Aorta (tissue), 5 donors: ENCODE measurements around the gene PRKAR2A. TPM values are rescaled to one million over a fixed set of nuclear protein-coding genes. Genes with fewer than 3 reads are reported as not detected.
A peak's percentile ranks its signal among the peaks of the same experiment; 100 is the strongest.

Experiments
- ATAC-seq: fragments of 200-7000 bp; cut with Tn5 transposase; one replicate; pipeline ENCODE4 v1.9.1; 2022; ENCODE audit warnings: moderate library complexity; ENCODE audit not compliant: low FRiP score
- DNase-seq, 2 donors: peaks; one replicate each; pipeline ENCODE4 v3.0.0-alpha.2; 2020
- H3K27ac ChIP-seq, 2 donors: one replicate each; pipeline ENCODE4 v1.5.1; 2013; ENCODE audit warnings: low read length in 2 of 2, mild to moderate bottlenecking in 2 of 2, moderate library complexity in 2 of 2, control low read depth in 1 of 2, inconsistent platforms in 1 of 2, low read depth in 1 of 2
- H3K27me3 ChIP-seq, 2 donors: one replicate each; pipeline ENCODE4 v1.6.1; 2013; ENCODE audit warnings: control low read depth in 1 of 2, low read length in 1 of 2, mild to moderate bottlenecking in 1 of 2, moderate library complexity in 1 of 2; ENCODE audit not compliant: insufficient read depth in 2 of 2, control insufficient read depth in 1 of 2
- H3K36me3 ChIP-seq, 2 donors: one replicate each; pipeline ENCODE4 v1.6.1; 2013; ENCODE audit warnings: control low read depth in 1 of 2, low read length in 1 of 2, mild to moderate bottlenecking in 1 of 2; ENCODE audit not compliant: insufficient read depth in 2 of 2, control insufficient read depth in 1 of 2
- H3K4me1 ChIP-seq, 2 donors: one replicate each; pipeline ENCODE4 v1.6.1; 2013; ENCODE audit warnings: low read length in 2 of 2, control low read depth in 1 of 2, mild to moderate bottlenecking in 1 of 2, moderate library complexity in 1 of 2; ENCODE audit not compliant: insufficient read depth in 2 of 2, control insufficient read depth in 1 of 2
- H3K4me3 ChIP-seq, 2 donors: one replicate each; pipeline ENCODE4 v1.5.1; 2013; ENCODE audit warnings: low read length in 2 of 2, control low read depth in 1 of 2, mild to moderate bottlenecking in 1 of 2
- H3K9me3 ChIP-seq: one replicate; pipeline ENCODE4 v1.6.1; 2013; ENCODE audit warnings: mild to moderate bottlenecking, low read length; ENCODE audit not compliant: control insufficient read depth
- WGBS, 2 donors: extraction: QIAGEN DNeasy Blood & Tissue Kit; methylation state at CpG; one replicate each; pipeline ENCODE4 v1.1.7; 2013; 5-methylcytosine and 5-hydroxymethylcytosine counted together
- intact Hi-C, 2 donors: fragments of 100-400 bp; cut with DNase I; formaldehyde crosslinking; loops; one replicate each; pipeline versions ENCODE4 v1.14.2 to v1.15.0; 2022
- long read RNA-seq, 2 donors: library from polyadenylated mRNA; unstranded; transcript quantifications; one replicate each; pipeline ENCODE4 v2.0.0, GENCODE V29; 2020 to 2021
- polyA plus RNA-seq, 2 donors: library from polyadenylated mRNA; stranded (reverse); fragments of 200-250 nt; gene quantifications; one replicate each; pipeline ENCODE4 v1.2.3, GENCODE V29; 2013
- total RNA-seq, 2 donors: library from RNA; stranded (reverse); fragmentation: NEBNext Ultra II Directional; extraction: Animal tissue kit (Norgen Biotek cat#: 25700); gene quantifications; one replicate each; pipeline ENCODE4 v1.2.1, GENCODE V29; 2021
- donor health status: healthy with polysubstance abuse.
- donor health status: Bipolar disorder and iron deficiency.
- donor health status: DM: no; HTN: no; CAD: no.
- donor health status: DM: no; HTN: no; CAD: no.
- donor health status: DM: yes; HTN: yes; CAD: no.

PRKAR2A gene
- total RNA-seq (10 to 100 TPM; 52.8 to 59.6 TPM), polyA plus RNA-seq (10 to 100 TPM in 1 of 2 donors, 1 to 10 TPM in 1; 9.1 to 10.7 TPM)
- long read RNA-seq, donor 1, full-length matches to known transcripts = 8 of 37 reads
- long read RNA-seq, donor 1, partial matches to known transcripts = 11 of 37 reads
- long read RNA-seq, donor 1, other reads (novel, unspliced or antisense) = 18 of 37 reads
- long read RNA-seq, donor 2, full-length matches to known transcripts = 12 of 26 reads
- long read RNA-seq, donor 2, partial matches to known transcripts = 1 of 26 reads
- long read RNA-seq, donor 2, other reads (novel, unspliced or antisense) = 13 of 26 reads

GRCh38 chr3:48847504-48848423 lies at the start of gene PRKAR2A:
Gene PRKAR2A (minus strand): TSS chr3:48847874. CDS start chr3:48847596, 278 bp downstream.
- peak within 1 kb of the TSS; percentile 52 to 80 for H3K4me3 ChIP-seq
- H3K9me3 ChIP-seq = no peaks in the 10 kb centered on the region
- H3K27ac ChIP-seq = peak within 1 kb of the TSS; percentile 36 to 96
- peaks cover 0 to 7% of the 10 kb centered on the region in 2 donors for H3K4me1 ChIP-seq
- DNase-seq (peak; percentile 93 to 97), ATAC-seq (peak; percentile 97)
- H3K36me3 ChIP-seq = no peaks in the 10 kb centered on the region
- no peaks in the 10 kb centered on the region for H3K27me3 ChIP-seq
- intact Hi-C loops = loop anchor here in 1 of 2 donors (5.0 kb wide), 2 partner anchors 70 to 160 kb away; partner anchors contain the start of genes ARIH2 and NCKIPSD
- WGBS, 2 donors = 1% methylated on average over 64 to 81 of the region's 81 CpGs

DNA sequence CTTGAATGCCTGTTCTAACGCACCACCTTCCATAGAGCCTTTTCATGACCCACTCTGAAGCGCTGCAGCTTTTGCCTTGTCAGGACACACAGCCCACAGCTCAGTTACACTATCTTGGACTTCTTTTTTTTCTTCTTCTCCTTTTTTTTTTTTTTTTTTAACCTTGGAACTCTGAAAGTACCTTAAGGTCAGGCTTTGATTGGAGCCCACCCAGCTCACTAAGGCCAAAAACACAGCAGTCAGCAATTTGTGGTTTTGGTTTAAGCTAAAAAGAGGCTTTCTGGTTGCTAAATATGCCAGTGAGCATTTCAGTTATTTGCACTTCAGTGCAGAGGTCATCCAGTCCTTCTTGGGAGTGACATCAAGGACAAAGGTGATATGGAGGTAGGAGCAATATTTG lies 49.3 kb upstream of the PRKAR2A start:
- Histone ChIP-seq H3K36me3 (no peaks in the 10 kb centered on the region), H3K27ac (no peak overlapping the region), H3K4me3 (no peak overlapping the region), H3K27me3 (no peaks in the 10 kb centered on the region), H3K9me3 (no peaks in the 10 kb centered on the region), H3K4me1 (peaks cover 0 to 3% of the 10 kb centered on the region in 2 donors)
- intact Hi-C loops = no loop called here
- no peak for DNase-seq
- ATAC-seq = no peak
- 83 to 90% methylated on average over 2 of the region's 2 CpGs for WGBS, 2 donors

- 96 to 97% methylated on average over 6 of the region's 6 CpGs for WGBS, 2 donors
- no peak for ATAC-seq
Observed at GRCh38 chr3:48894516-48894915, 46.8 kb upstream of the PRKAR2A start.

GRCh38 chr3:48891606-48892005 lies 43.9 kb upstream of the PRKAR2A start:
- H3K27me3 ChIP-seq = no peaks in the 10 kb centered on the region
- no peaks in the 10 kb centered on the region for H3K36me3 ChIP-seq
- DNase-seq (no peak), ATAC-seq (no peak)
- 94 to 95% methylated on average over 8 of the region's 8 CpGs for WGBS, 2 donors
- no peak overlapping the region for H3K4me3 ChIP-seq
- H3K4me1 ChIP-seq = peaks cover 0 to 2% of the 10 kb centered on the region in 2 donors
- H3K9me3 ChIP-seq = no peaks in the 10 kb centered on the region
- H3K27ac ChIP-seq = no peak overlapping the region
- intact Hi-C loops = no loop called here

More at GRCh38 chr3:48894516-48894915, 46.8 kb upstream of the PRKAR2A start:
- H3K4me3 ChIP-seq = no peak overlapping the region
- no peak for DNase-seq
- no peaks in the 10 kb centered on the region for H3K27me3 ChIP-seq
- H3K27ac ChIP-seq = no peak overlapping the region
- no peaks in the 10 kb centered on the region for H3K36me3 ChIP-seq
- H3K4me1 ChIP-seq = peaks cover 0 to 3% of the 10 kb centered on the region in 2 donors
- intact Hi-C loops = no loop called here
- H3K9me3 ChIP-seq = no peaks in the 10 kb centered on the region

DNA sequence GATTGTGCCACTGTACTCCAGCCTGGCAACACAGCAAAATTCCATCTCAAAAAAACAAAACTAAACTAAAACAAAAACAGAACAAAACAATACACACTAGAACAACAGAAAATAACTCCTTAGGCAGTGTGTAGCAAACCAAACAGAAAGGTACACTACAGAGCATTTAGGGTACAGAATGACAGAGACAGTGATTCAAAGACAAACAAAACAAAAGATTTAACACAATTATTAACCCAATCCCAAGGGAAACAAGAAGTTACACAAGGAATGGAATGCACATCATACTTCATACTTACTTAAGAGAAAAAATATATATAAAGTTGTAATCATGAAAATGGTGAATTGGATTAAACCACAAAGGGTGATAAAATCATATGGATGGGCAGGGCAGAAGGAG lies 38.1 kb upstream of the PRKAR2A start:
- DNase-seq = no peak
- H3K27me3 ChIP-seq = no peaks in the 10 kb centered on the region
- no peak overlapping the region for H3K4me3 ChIP-seq
- H3K36me3 ChIP-seq = no peaks in the 10 kb centered on the region
- intact Hi-C loops = no loop called here
- no peaks in the 10 kb centered on the region for H3K9me3 ChIP-seq
- no peak for ATAC-seq
- H3K4me1 ChIP-seq = peaks cover 0 to 2% of the 10 kb centered on the region in 2 donors
- H3K27ac ChIP-seq = no peak overlapping the region

DNA sequence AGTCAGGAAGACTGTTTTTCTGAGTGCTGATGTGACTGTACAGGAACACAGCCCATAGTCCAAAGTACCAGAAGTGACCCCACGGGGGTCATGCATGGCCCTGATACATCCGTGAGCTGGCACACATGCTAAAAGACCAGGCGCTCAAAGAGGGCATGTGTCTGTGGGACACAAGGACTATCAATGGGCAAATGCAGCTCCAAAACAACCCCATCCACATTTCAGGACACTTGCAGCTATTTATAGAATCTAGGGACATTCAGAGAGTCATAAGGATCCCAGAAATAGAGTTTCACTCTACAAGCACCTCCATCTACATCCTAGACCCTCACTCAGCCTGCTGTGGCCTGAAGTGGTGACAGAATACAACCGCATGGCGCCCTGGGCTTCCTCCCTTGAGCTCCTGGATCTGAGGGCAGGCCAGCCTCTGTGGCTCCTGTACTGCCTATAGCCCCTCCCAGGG lies 34.0 kb upstream of the PRKAR2A start:
- H3K27me3 ChIP-seq = no peaks in the 10 kb centered on the region
- WGBS, 2 donors = 92 to 93% methylated on average over 5 of the region's 5 CpGs
- H3K36me3 ChIP-seq = peaks cover 0 to 2% of the 10 kb centered on the region in 2 donors
- no peak overlapping the region for H3K4me3 ChIP-seq
- intact Hi-C loops = no loop called here
- H3K27ac ChIP-seq = no peak overlapping the region
- DNase-seq = no peak
- ATAC-seq = no peak
- H3K4me1 ChIP-seq = no peaks in the 10 kb centered on the region
- no peaks in the 10 kb centered on the region for H3K9me3 ChIP-seq

DNA sequence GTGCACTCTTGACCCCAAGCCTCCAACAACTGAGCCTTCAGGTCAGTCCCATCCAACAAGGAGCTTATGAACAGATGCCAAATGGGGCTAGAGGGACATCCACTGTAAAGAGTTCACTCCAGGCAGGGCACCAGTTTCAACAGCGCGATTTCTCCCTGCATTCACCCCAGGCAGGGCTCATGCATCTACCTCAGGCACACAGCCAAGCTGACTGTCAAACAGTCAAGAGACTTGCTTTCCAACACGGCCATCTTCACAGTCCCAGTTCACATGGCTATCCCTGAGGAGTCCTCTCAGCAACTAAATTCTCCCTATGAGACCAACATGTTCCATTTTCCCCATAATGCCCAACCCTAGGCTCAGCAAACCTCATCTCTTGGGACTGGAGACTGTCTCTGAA lies 33.3 kb upstream of the PRKAR2A start:
- peaks cover 0 to 2% of the 10 kb centered on the region in 2 donors for H3K36me3 ChIP-seq
- no peak for ATAC-seq

DNA sequence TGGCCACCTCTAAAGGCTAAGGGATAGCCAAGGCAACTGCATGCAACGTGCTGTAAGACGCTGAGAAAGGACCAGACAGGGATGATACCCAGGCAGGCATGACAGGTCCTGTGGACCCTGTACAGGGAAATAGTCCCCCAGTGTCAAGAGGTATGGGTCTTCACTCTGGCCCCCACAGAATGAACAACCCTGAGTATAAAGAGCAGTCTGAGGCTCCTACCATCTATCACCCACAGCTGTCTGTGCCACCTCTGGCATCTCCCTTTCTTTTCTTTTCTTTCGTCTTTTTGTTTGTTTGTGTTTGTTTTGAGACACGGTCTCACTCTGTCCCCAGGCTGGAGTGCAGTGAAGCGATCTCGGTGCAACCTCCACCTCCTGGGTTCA lies 32.3 kb upstream of the PRKAR2A start:
- intact Hi-C loops = no loop called here
- Histone ChIP-seq H3K36me3 (peaks cover 0 to 2% of the 10 kb centered on the region in 2 donors), H3K27ac (no peak overlapping the region), H3K4me1 (no peaks in the 10 kb centered on the region), H3K27me3 (no peaks in the 10 kb centered on the region), H3K4me3 (no peak overlapping the region), H3K9me3 (no peaks in the 10 kb centered on the region)
- WGBS, 2 donors = 83 to 86% methylated on average over 6 of the region's 6 CpGs
- DNase-seq (no peak), ATAC-seq (no peak)

More for the DNA sequence above, 33.3 kb upstream of the PRKAR2A start:
- no peak for DNase-seq
- Histone ChIP-seq H3K9me3 (no peaks in the 10 kb centered on the region), H3K4me3 (no peak overlapping the region), H3K27ac (no peak overlapping the region), H3K27me3 (no peaks in the 10 kb centered on the region), H3K4me1 (no peaks in the 10 kb centered on the region)
- intact Hi-C loops = no loop called here
- WGBS, 2 donors = 68 to 86% methylated on average over 3 of the region's 3 CpGs
